A673 (cell line): ENCODE measurements around the gene ASAP2.

Source experiments
- EZH2 ChIP-seq: fragments of 200-600 bp; sonication (generic); IDR thresholded peaks from 2 replicates; pipeline ENCODE4 v1.6.1; 2017; ENCODE audit warnings: borderline replicate concordance, low read depth, mild to moderate bottlenecking, mixed read lengths, antibody characterized with exemption, low read length; ENCODE audit not compliant: poor library complexity, severe bottlenecking
- TF ChIP-seq, protein P1 (sequence below): fragments of 300-800, 200-600 bp; sonication (generic); conservative IDR thresholded peaks from 2 replicates; pipeline ENCODE4 v1.5.1; 2017; ENCODE audit warnings: low read depth, mild to moderate bottlenecking, antibody characterized with exemption, low read length, moderate library complexity, mixed read lengths

DNA sequence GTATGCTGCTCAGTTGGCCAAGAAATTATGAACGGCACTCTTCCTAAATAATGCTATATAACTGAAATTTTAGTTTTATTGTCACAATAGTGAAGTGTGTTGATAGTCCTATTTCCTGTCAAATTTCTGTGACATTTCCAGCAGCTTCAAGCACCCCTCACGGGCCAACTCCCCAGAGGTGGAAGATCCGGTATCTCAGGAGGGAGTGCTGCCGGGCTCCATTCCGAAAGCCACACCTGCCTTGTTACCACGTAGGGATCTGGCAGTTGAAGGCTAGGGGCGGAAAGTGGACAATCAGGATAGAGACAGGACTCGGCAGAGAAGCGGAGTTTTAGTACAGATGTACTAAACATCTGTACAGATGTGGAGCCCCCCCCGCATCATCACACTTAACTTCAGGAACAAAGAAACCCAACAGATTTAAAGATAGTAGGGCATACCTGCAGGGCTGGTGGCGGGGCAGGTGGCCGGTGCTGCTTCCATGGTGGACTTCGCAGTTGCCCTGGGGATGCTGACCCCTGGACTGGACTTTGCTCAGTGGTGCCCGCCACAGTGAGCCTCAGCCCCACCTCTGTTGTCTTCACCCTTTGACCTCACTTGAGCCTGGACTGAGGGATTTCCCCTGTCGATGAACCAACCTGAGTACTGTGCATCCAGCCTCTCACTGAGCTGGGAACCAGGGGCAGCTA lies 22.3 kb downstream of the ASAP2 start:
- TF ChIP-seq, protein P1, sequence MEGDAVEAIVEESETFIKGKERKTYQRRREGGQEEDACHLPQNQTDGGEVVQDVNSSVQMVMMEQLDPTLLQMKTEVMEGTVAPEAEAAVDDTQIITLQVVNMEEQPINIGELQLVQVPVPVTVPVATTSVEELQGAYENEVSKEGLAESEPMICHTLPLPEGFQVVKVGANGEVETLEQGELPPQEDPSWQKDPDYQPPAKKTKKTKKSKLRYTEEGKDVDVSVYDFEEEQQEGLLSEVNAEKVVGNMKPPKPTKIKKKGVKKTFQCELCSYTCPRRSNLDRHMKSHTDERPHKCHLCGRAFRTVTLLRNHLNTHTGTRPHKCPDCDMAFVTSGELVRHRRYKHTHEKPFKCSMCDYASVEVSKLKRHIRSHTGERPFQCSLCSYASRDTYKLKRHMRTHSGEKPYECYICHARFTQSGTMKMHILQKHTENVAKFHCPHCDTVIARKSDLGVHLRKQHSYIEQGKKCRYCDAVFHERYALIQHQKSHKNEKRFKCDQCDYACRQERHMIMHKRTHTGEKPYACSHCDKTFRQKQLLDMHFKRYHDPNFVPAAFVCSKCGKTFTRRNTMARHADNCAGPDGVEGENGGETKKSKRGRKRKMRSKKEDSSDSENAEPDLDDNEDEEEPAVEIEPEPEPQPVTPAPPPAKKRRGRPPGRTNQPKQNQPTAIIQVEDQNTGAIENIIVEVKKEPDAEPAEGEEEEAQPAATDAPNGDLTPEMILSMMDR, result no peak
- TF ChIP-seq EZH2, result no peak
